PFSK-1 (cell line): Measurements from ENCODE around the gene CCDC9B.

Source experiments
- POLR2AphosphoS5 ChIP-seq: IDR thresholded peaks from 2 replicates; pipeline ENCODE4 v1.6.1; 2012; ENCODE audit warnings: low read depth, mild to moderate bottlenecking, control low read depth, low read length, moderate library complexity
- TAF1 ChIP-seq: IDR thresholded peaks from 2 replicates; pipeline ENCODE4 v1.6.1; 2012; ENCODE audit warnings: low read length, control low read depth, borderline replicate concordance; ENCODE audit not compliant: insufficient read depth

DNA sequence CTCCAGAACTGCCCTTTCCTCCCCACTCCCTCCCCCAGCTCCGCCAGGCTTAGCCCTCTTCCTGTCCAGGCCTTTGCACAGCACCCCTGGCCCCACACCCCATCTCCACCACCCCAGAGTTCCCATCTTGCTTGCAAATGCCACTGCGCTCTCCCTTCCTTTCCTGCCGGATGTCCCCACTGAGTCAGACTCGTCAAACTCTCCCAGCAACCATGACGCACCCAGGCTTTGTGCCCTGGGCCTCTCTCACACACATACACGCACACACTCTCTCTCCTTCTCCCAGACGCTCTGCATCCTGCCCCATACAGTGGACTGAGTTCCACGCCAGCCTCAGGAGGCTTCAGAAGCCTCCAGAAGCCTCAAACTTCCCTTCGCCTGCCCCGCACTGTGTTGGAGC, 2.8 kb upstream of the CCDC9B start:
- TF ChIP-seq TAF1 (no peak), POLR2AphosphoS5 (no peak; the same call in 1 of the 2 replicates)
